ACC112 (cell line): ENCODE data around the gene EVC2.

Source experiments
- H2AFZ ChIP-seq: fragments of 200-600 bp; sonication (generic); one replicate; pipeline ENCODE4 v1.6.0; 2017; ENCODE audit warnings: antibody characterized with exemption, low read length; ENCODE audit not compliant: unreplicated experiment
- H3K27ac ChIP-seq: fragments of 200-600 bp; sonication (generic); 2 replicates; pipeline ENCODE4 v1.5.1; 2014; ENCODE audit warnings: low read depth, mild to moderate bottlenecking, antibody characterized with exemption, low read length, moderate library complexity
- H3K27me3 ChIP-seq: fragments of 200-600 bp; sonication (generic); 2 replicates; pipeline ENCODE4 v1.6.1; 2014; ENCODE audit warnings: mild to moderate bottlenecking, antibody characterized with exemption, low read length, moderate library complexity, mixed read lengths; ENCODE audit not compliant: insufficient read depth
- H3K36me3 ChIP-seq: fragments of 200-600 bp; sonication (generic); 2 replicates; pipeline ENCODE4 v1.6.1; 2016; ENCODE audit warnings: mild to moderate bottlenecking, antibody characterized with exemption, low read length, moderate library complexity, mixed read lengths; ENCODE audit not compliant: insufficient read depth
- H3K4me1 ChIP-seq: fragments of 200-600 bp; sonication (generic); one replicate; pipeline ENCODE4 v1.6.1; 2016; ENCODE audit warnings: low read length, mixed read lengths; ENCODE audit not compliant: insufficient read depth, unreplicated experiment, control insufficient read depth
- H3K4me3 ChIP-seq: fragments of 200-600 bp; sonication (generic); 2 replicates; pipeline ENCODE4 v1.5.1; 2014; ENCODE audit warnings: mild to moderate bottlenecking, low read depth, low read length
- H3K79me2 ChIP-seq: fragments of 200-600 bp; sonication (generic); one replicate; pipeline ENCODE4 v1.6.0; 2016; ENCODE audit warnings: low read length; ENCODE audit not compliant: control insufficient read depth, unreplicated experiment, insufficient read depth

Gene EVC2

DNA sequence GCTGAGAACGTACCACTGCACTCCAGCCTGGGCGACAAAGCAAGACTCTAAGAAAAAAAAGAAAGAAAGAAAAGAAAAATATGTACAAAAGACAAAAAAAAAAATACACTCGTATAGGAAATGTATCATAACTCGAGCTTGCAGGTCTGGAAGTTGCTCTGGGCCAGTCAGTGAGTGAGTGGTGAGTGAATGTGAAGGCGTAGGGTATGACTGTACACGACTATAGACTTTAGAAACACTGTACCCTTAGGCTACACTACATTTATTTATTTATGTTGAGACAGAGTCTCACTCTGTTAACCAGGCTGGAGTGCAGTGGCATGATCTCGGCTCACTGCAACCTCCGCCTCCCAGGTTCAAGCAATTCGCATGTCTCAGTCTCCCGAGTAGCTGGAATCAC is 29.4 kb downstream of the EVC2 start:
- H3K36me3 ChIP-seq: peaks cover 21% of the 10 kb centered on the region; the same call in 1 of the 2 replicates
- H3K27me3 ChIP-seq: no peaks in the 10 kb centered on the region
- H3K4me3 ChIP-seq: no peak overlapping the region
- H3K4me1 ChIP-seq: no peaks in the 10 kb centered on the region
- no peak overlapping the region for H2AFZ ChIP-seq
- no peaks in the 10 kb centered on the region for H3K79me2 ChIP-seq
- no peak overlapping the region for H3K27ac ChIP-seq

DNA sequence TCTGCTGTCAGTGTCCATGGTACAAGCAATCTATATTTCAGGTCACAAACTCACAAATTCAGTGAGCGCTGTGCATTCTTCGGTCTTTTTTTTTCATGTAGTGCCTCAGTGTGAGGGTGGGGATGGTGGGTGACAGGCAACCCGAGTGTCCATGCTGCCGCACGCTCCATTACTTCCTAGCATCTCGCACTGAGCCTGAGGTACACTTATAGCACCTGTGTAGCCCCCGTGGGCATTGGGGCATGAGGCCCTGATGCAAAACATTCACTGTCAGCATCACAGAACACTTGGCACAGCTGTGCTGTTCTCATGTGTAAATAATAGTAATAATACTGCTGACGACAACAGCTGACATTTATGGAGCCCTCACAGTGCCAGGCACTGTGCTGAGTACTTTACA is 31.6 kb downstream of the EVC2 start:
- no peak overlapping the region for H3K27ac ChIP-seq
- H3K36me3 ChIP-seq: peaks cover 30% of the 10 kb centered on the region; the same call in 1 of the 2 replicates
- H3K27me3 ChIP-seq: no peaks in the 10 kb centered on the region
- H2AFZ ChIP-seq: no peak overlapping the region
- H3K4me1 ChIP-seq: no peaks in the 10 kb centered on the region
- H3K79me2 ChIP-seq: no peaks in the 10 kb centered on the region
- H3K4me3 ChIP-seq: no peak overlapping the region

DNA sequence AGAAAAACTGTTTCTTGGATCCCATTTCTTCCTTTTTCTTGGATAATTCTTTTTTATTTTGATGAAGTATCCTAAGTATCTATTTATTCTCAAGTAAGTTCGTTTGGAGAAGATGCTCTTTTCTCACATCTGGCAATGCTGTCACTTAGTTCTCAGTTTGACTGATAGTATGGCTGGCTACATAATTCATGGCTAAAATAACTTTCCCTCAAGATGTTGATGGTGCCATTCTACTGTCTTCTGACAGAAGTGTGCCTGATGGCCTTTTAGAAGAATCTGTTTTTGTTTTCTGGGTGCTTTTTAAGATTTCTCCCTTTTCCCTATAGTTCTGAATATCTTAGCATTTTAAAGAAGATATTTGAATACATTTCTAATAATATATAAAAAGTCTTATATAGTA is 41.6 kb downstream of the EVC2 start:
- Histone ChIP-seq H3K4me1 (no peaks in the 10 kb centered on the region), H3K27ac (no peak overlapping the region), H2AFZ (no peak overlapping the region), H3K27me3 (no peaks in the 10 kb centered on the region), H3K4me3 (no peak overlapping the region), H3K79me2 (peaks cover 12% of the 10 kb centered on the region), H3K36me3 (peaks cover 39% of the 10 kb centered on the region)

DNA sequence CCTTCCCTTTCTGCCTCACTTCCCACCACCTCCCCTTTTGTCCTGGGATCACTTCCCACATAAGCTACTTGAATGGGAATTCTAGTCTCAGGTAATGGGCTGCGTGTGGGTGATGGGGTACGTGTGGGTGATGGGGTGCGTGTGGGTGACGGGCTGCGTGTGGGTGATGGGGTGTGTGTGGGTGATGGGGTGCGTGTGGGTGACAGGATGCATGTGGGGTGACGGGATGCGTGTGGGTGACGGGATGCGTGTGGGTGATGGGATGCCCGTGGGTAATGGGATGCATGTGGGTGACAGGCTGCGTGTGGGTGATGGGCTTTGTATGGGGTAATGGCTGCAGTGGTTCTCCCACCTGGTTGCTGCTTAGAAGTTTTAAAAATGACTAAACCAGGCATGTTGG is 43.6 kb downstream of the EVC2 start:
- H3K27me3 ChIP-seq: no peaks in the 10 kb centered on the region
- no peak overlapping the region for H3K4me3 ChIP-seq
- H3K36me3 ChIP-seq: peaks cover 49% of the 10 kb centered on the region
- H2AFZ ChIP-seq: no peak overlapping the region
- no peaks in the 10 kb centered on the region for H3K4me1 ChIP-seq
- peaks cover 5% of the 10 kb centered on the region for H3K79me2 ChIP-seq
- no peak overlapping the region for H3K27ac ChIP-seq

DNA sequence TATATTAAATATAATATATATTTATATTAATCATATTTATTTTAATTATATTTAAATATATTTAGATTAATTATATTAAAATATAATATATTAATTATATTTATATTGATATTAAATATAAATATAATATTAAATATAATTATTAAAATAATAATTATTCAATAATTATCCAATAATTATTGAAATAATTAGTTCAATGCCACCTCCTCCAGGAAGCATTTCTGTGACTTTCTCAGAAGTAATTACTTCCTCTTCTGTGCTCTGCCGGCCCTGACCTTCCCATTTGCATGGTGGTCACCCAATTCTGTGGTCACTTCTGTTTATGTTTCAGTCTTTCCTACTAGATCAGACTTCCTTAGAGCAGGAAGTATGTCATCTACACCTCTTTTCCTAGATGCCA is 45.8 kb downstream of the EVC2 start:
- Histone ChIP-seq H3K27ac (no peak overlapping the region), H3K36me3 (peaks cover 27% of the 10 kb centered on the region), H3K4me1 (no peaks in the 10 kb centered on the region), H3K4me3 (no peak overlapping the region), H3K27me3 (no peaks in the 10 kb centered on the region), H2AFZ (no peak overlapping the region), H3K79me2 (no peaks in the 10 kb centered on the region)

DNA sequence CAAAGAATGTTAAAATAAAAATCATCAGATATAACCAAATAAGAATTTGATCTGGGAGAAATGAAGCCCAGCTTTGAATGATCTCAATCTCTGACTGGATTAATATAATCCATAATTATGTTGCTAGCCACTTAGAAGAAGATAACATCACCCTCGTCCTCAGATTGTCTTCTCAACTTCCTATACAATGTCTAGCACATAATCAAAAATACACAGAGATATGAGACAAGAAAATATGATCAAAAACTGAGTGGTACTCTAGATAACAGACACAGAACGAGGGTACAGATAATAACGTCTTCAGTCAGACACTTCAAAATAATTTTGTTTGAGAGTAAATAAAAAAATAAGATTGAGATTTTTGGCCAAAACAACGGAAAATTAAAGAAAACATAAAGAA is 47.1 kb downstream of the EVC2 start:
- Histone ChIP-seq H2AFZ (no peak overlapping the region), H3K27ac (no peak overlapping the region), H3K79me2 (no peaks in the 10 kb centered on the region), H3K4me1 (no peaks in the 10 kb centered on the region), H3K27me3 (no peaks in the 10 kb centered on the region), H3K36me3 (peaks cover 24% of the 10 kb centered on the region), H3K4me3 (no peak overlapping the region)

DNA sequence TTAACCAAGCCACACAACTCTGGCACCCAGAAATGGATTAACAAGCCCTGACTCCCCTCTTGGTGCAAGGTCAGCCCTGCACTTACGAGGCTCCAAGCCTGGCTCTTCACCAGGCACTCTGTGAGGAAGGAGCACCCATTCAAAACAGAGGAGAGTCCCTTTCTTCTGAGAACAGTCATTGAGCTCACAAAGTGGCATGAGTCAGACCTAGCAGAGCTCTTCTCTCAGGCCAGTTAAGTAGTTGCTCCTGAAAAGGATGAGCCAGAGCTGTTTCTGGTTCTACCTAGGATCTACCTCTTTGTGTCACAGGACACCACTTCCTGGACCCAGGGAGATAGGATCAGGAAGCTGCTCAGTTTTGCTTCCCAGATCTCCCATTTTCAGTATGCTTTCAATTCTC is 48.2 kb downstream of the EVC2 start:
- H3K4me1 ChIP-seq: no peaks in the 10 kb centered on the region
- H3K4me3 ChIP-seq: no peak overlapping the region
- no peaks in the 10 kb centered on the region for H3K27me3 ChIP-seq
- H2AFZ ChIP-seq: no peak overlapping the region
- H3K79me2 ChIP-seq: no peaks in the 10 kb centered on the region
- H3K36me3 ChIP-seq: peaks cover 24% of the 10 kb centered on the region
- H3K27ac ChIP-seq: no peak overlapping the region

DNA sequence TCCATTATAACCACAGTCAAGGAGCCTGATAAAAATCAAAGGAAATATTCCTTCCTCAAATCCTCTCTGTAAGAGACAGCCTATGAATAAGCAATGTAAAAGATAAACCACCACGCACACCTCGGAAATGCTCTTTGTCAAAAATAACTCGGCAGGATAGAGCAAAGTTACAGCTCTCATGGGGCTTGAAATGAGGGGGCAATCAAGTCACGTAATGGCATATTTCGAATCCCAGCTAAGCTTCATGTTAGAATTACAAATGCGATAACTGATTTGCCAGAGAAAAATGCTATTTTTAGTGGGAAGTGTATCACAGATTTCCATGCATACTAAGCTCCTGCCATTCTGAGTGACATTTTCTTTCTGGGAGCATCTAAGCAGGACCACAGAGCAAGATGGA is 49.4 kb downstream of the EVC2 start:
- Histone ChIP-seq H3K79me2 (no peaks in the 10 kb centered on the region), H3K4me1 (no peaks in the 10 kb centered on the region), H3K27me3 (no peaks in the 10 kb centered on the region), H3K27ac (no peak overlapping the region), H2AFZ (no peak overlapping the region), H3K4me3 (no peak overlapping the region), H3K36me3 (peaks cover 24% of the 10 kb centered on the region)

DNA sequence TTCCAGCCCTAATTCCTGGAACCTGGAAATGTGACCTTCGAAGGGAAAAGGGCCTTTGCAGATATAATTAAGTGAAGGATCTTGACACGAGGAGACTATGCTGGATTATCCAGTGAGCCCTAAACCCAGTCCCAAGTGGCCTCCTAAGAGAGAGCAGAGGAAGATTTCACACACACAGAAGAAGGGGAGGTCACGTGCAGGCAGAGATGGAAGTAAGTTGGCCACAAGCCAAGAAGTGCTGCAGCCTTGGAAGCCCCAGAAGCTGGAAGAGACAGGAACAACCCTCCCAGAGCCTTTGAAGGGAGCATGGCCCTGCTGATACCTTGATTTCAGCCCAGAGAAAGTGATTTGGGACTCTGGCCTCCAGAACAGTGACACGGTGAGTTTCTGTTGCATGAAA is 51.9 kb downstream of the EVC2 start:
- Histone ChIP-seq H3K4me1 (no peaks in the 10 kb centered on the region), H3K4me3 (no peak overlapping the region), H2AFZ (no peak overlapping the region), H3K27ac (no peak overlapping the region), H3K36me3 (peaks cover 8% of the 10 kb centered on the region), H3K79me2 (no peaks in the 10 kb centered on the region), H3K27me3 (no peaks in the 10 kb centered on the region)

DNA sequence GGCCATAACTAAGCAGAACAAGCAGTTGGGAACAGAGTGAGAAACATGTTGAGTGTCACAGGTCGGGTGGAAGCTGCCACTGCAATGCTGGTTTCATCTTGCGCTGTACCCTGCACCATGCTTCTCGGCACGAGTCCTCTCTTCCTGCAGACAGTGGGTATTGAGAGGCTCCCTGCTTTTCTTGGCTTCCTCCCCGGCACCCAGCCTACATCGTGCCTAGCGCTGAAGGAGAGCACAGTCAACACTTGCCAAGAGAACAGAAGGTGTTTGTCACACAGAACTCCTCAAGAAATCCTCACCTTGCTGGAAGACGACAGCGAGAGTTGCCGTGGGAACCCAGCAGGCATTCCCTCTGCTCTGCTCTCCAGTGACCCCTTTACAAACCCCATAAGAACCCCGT is 53.6 kb downstream of the EVC2 start:
- Histone ChIP-seq H3K27ac (no peak overlapping the region), H3K4me1 (no peaks in the 10 kb centered on the region), H3K27me3 (no peaks in the 10 kb centered on the region), H2AFZ (no peak overlapping the region), H3K36me3 (peaks cover 4% of the 10 kb centered on the region; the same call in 1 of the 2 replicates), H3K4me3 (no peak overlapping the region), H3K79me2 (no peaks in the 10 kb centered on the region)

DNA sequence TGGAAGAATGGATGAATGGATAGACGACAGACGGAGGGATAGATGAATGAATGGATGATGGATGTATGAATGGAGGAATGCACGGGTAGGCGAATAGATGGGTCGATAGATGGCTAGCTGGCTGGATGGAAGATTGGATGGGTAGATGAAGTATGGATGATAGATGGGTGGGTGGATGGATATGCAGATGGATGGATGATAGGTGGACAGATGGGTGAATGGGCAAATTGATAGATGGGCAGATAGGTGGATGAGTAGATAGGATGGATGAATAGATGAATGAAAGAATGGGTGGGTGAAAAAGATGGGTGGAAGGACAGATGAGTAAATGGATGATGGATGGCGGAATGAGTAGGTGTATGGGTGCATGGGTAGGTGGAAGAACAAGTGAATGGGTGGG is 57.3 kb downstream of the EVC2 start:
- Histone ChIP-seq H3K27me3 (no peaks in the 10 kb centered on the region), H3K4me3 (no peak overlapping the region), H3K4me1 (no peaks in the 10 kb centered on the region), H3K27ac (no peak overlapping the region), H3K36me3 (peaks cover 6% of the 10 kb centered on the region; the same call in 1 of the 2 replicates), H3K79me2 (no peaks in the 10 kb centered on the region), H2AFZ (no peak overlapping the region)
